ENCODE data around the gene WDR6. TPM values are rescaled to one million over a fixed set of nuclear protein-coding genes. Genes with fewer than 3 reads are reported as not detected.

The WDR6 gene
- total RNA-seq, 3 donors from 2014 or later = 147 to 163 (median 155) TPM

DNA sequence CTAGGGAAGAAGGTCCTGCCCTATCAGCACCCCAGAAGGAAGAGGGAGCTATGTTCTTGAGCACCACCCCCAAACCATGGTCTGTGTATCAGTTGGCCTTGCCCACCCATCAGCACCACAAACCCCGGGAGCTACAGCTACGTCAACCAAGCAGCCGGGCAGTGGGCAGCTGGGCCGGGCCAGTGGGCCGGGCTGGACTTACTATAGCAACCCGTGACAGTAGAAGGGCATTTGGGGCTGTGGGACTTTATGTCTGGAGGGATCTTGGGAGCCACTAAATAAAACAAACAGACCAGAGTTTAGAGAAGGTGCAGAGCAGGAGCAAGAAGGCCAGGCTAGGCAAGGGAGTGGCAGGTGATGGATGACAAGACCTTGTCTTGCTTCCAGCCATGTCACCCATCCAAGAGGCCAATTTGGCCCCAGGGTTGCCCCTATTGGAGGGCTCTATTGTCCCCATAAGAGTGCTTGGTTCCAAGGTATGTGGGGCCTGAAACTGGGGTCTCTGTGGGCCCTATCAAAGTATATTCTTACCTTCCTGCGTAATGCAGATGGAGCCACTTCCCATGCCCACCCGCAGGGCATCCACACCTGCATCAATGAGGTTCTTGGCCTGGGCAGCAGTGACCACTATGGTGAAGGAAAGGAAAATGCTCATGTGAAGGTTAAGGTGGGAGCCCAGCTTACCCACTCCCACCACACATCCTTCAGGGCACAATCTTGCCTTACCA, 18.8 kb downstream of the WDR6 start:
- no peak for DNase-seq
- no peak for ATAC-seq
- Mint-ChIP-seq H3K4me3 (peak overlapping the region; percentile 33), H3K4me1 (ENCODE audit: low read depth) (peaks cover 46% of the 10 kb centered on the region), H3K36me3 (ENCODE audit: insufficient read depth) (peaks cover 48% of the 10 kb centered on the region), H3K27me3 (ENCODE audit: low read depth) (no peaks in the 10 kb centered on the region), H3K9me3 (no peaks in the 10 kb centered on the region)

DNA sequence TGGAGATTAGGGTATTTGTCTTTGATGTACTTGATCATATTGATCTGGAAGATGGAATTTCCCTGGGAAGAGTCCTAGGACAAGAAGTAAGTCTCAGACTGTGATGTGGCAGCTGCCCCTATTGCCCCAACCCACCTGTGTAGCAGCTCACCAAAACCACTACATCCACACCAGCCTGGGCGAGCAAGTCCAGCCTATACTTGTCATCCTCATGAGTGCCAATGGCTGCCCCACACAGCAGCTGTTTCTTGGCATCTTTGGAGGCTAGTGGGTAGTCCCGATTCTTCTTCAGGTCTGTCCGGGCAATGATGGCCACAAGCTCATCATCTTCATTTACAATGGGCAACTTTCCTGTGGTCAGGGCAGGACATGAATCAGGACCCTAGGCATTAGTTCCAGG, 19.3 kb downstream of the WDR6 start:
- ATAC-seq = no peak
- peaks cover 52% of the 10 kb centered on the region for H3K36me3 Mint-ChIP-seq (ENCODE audit: insufficient read depth)
- H3K4me3 Mint-ChIP-seq = no peak overlapping the region
- no peaks in the 10 kb centered on the region for H3K9me3 Mint-ChIP-seq
- H3K4me1 Mint-ChIP-seq (ENCODE audit: low read depth) = peaks cover 44% of the 10 kb centered on the region
- H3K27me3 Mint-ChIP-seq (ENCODE audit: low read depth) = no peaks in the 10 kb centered on the region
- DNase-seq = no peak

DNA sequence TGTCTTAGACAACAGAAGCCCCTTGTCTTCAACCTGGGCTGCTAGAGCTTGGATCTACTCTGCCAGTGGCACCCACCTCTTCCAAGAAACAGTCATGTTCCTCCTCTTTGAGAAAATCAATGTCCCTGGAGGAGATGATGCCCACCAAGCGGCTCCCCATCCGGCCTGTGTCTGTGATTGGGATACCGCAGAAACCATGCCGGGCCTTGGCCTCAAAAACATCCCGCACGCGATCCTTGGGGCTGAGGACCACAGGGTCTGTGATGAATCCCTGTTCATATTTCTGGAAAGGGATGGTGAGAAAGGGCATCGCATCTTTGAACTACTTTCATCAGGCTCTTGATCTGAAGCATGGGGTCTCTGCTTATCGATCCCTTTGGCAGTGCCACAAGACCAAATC, 20.4 kb downstream of the WDR6 start:
- no peak for ATAC-seq
- no peaks in the 10 kb centered on the region for H3K9me3 Mint-ChIP-seq
- no peak for DNase-seq
- peaks cover 59% of the 10 kb centered on the region for H3K36me3 Mint-ChIP-seq (ENCODE audit: insufficient read depth)
- H3K27me3 Mint-ChIP-seq (ENCODE audit: low read depth) = no peaks in the 10 kb centered on the region
- peaks cover 44% of the 10 kb centered on the region for H3K4me1 Mint-ChIP-seq (ENCODE audit: low read depth)
- H3K4me3 Mint-ChIP-seq = peak overlapping the region; percentile 95

GRCh38 chr3:49028298-49028672, 21.1 kb downstream of the WDR6 start:
- ATAC-seq (no peak), DNase-seq (no peak)
- Mint-ChIP-seq H3K9me3 (no peaks in the 10 kb centered on the region), H3K4me3 (peak overlapping the region; percentile 95), H3K4me1 (ENCODE audit: low read depth) (peaks cover 38% of the 10 kb centered on the region), H3K27me3 (ENCODE audit: low read depth) (no peaks in the 10 kb centered on the region), H3K36me3 (ENCODE audit: insufficient read depth) (peaks cover 58% of the 10 kb centered on the region)

GRCh38 chr3:49028673-49029562, 21.7 kb downstream of the WDR6 start, which contains the start of gene IMPDH2:
IMPDH2 (minus strand) TSS chr3:49029398; CDS start chr3:49029350, 48 bp downstream.
- H3K27me3 Mint-ChIP-seq (ENCODE audit: low read depth) = no peaks in the 10 kb centered on the region
- no peaks in the 10 kb centered on the region for H3K9me3 Mint-ChIP-seq
- peaks cover 53% of the 10 kb centered on the region for H3K36me3 Mint-ChIP-seq (ENCODE audit: insufficient read depth)
- peak within 1 kb of the TSS; percentile 95 for H3K4me3 Mint-ChIP-seq
- DNase-seq (peak; percentile 94), ATAC-seq (peak; percentile 93 to 95)
- peaks cover 33% of the 10 kb centered on the region for H3K4me1 Mint-ChIP-seq (ENCODE audit: low read depth)

GRCh38 chr3:49029563-49029884, 22.3 kb downstream of the WDR6 start:
- H3K36me3 Mint-ChIP-seq (ENCODE audit: insufficient read depth) = peaks cover 47% of the 10 kb centered on the region
- no peaks in the 10 kb centered on the region for H3K9me3 Mint-ChIP-seq
- no peak for DNase-seq
- H3K4me3 Mint-ChIP-seq = peak overlapping the region; percentile 95
- no peak for ATAC-seq
- H3K27me3 Mint-ChIP-seq (ENCODE audit: low read depth) = no peaks in the 10 kb centered on the region
- peaks cover 31% of the 10 kb centered on the region for H3K4me1 Mint-ChIP-seq (ENCODE audit: low read depth)

- Mint-ChIP-seq H3K36me3 (ENCODE audit: insufficient read depth) (peaks cover 44% of the 10 kb centered on the region), H3K4me1 (ENCODE audit: low read depth) (peaks cover 30% of the 10 kb centered on the region), H3K27me3 (ENCODE audit: low read depth) (no peaks in the 10 kb centered on the region), H3K4me3 (no peak overlapping the region), H3K9me3 (no peaks in the 10 kb centered on the region)
- no peak for DNase-seq
- ATAC-seq = no peak
Observed at GRCh38 chr3:49030321-49030720, 23.1 kb downstream of the WDR6 start.

DNA sequence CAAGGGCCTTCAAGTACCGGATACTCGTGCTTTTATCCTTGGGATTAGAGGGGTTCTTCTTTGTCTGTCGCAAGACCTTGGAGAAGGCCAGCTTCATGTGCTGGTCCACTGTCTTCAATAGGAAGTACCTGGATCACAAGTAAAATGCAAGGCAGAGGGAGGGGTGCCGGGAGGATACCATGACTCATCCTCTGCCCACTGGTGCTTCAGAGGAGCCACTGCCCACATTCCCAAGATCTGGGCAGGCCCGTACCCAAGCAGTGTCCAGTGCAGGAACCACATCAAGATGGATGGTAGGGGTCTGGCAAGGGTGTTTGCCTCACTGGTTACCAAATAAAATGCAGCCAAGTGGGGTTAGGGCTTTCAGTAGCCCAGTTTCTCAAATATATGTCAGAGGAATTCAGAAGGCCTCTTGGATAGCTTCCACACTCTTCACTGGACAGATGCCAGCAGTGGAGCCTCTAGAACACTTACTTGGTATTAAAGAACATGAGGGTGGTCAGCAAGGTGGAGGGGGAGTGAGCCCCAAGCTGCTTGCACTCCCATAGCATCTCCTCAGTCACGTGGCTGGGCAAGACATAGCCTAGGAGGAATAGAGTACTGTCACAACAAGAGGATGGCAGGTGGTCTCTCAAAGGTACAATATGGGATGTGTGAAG, 25.6 kb downstream of the WDR6 start:
- Mint-ChIP-seq H3K27me3 (ENCODE audit: low read depth) (no peaks in the 10 kb centered on the region), H3K4me3 (no peak overlapping the region), H3K36me3 (ENCODE audit: insufficient read depth) (peaks cover 37% of the 10 kb centered on the region), H3K9me3 (no peaks in the 10 kb centered on the region), H3K4me1 (ENCODE audit: low read depth) (peaks cover 15% of the 10 kb centered on the region)
- no peak for ATAC-seq
- no peak for DNase-seq

- DNase-seq (no peak), ATAC-seq (no peak)
- H3K9me3 Mint-ChIP-seq = no peaks in the 10 kb centered on the region
- H3K27me3 Mint-ChIP-seq (ENCODE audit: low read depth) = no peaks in the 10 kb centered on the region
- H3K4me1 Mint-ChIP-seq (ENCODE audit: low read depth) = peaks cover under 1% of the 10 kb centered on the region
- no peak overlapping the region for H3K4me3 Mint-ChIP-seq
- H3K36me3 Mint-ChIP-seq (ENCODE audit: insufficient read depth) = peaks cover 26% of the 10 kb centered on the region
Observed at GRCh38 chr3:49034650-49035049, 27.5 kb downstream of the WDR6 start.

DNA sequence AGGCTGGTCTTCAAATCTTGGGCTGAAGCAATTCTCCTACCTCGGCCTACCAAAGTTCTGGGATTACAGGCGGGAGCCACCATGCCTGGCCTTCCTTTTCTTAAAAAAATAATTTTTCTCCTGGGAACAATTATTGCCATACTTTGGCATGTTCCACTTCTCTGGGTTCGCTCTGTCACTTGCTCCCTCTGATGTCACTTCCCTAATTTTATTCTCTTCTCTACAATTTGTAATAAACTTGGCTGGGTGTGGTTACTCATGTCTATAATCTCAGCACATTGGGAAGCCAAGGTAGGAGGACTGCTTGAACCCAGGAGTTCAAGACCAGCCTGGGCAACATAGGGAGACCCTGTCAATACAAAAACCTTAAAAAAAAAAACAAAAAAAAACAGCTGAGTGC, 28.1 kb downstream of the WDR6 start:
- no peak overlapping the region for H3K4me3 Mint-ChIP-seq
- no peaks in the 10 kb centered on the region for H3K4me1 Mint-ChIP-seq (ENCODE audit: low read depth)
- DNase-seq (no peak), ATAC-seq (no peak)
- H3K36me3 Mint-ChIP-seq (ENCODE audit: insufficient read depth) = peaks cover 30% of the 10 kb centered on the region
- no peaks in the 10 kb centered on the region for H3K27me3 Mint-ChIP-seq (ENCODE audit: low read depth)
- no peaks in the 10 kb centered on the region for H3K9me3 Mint-ChIP-seq

DNA sequence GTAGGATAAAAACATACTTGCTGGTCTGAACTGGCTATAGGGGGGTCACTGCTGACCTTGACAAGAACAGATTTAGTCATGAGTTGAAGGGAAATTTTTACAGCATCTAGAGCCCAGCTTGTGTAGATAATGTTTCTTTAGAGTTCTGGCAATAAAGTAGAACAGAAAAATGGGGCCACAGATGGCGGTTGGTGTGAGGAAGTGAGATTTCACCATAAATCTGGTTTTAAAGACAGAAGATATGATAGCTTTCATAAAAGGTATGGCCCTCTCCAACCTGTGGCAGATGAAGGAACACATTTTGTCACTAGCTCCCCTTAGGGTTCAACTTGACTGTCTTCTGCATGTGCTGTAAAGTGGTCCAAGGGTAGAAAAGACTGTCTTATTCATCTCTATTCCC, 46.4 kb downstream of the WDR6 start:
- H3K36me3 Mint-ChIP-seq (ENCODE audit: insufficient read depth) = peaks cover 29% of the 10 kb centered on the region

GRCh38 chr3:49054344-49054862, 47.2 kb downstream of the WDR6 start:
- peaks cover 14% of the 10 kb centered on the region for H3K4me1 Mint-ChIP-seq (ENCODE audit: low read depth)
- H3K36me3 Mint-ChIP-seq (ENCODE audit: insufficient read depth) = peaks cover 29% of the 10 kb centered on the region
- H3K27me3 Mint-ChIP-seq (ENCODE audit: low read depth) = no peaks in the 10 kb centered on the region

More for the DNA sequence above, 46.4 kb downstream of the WDR6 start:
- Mint-ChIP-seq H3K4me3 (no peak overlapping the region), H3K27me3 (ENCODE audit: low read depth) (no peaks in the 10 kb centered on the region), H3K4me1 (ENCODE audit: low read depth) (peaks cover 14% of the 10 kb centered on the region), H3K9me3 (no peaks in the 10 kb centered on the region)
- no peak for DNase-seq
- ATAC-seq = no peak

DNA sequence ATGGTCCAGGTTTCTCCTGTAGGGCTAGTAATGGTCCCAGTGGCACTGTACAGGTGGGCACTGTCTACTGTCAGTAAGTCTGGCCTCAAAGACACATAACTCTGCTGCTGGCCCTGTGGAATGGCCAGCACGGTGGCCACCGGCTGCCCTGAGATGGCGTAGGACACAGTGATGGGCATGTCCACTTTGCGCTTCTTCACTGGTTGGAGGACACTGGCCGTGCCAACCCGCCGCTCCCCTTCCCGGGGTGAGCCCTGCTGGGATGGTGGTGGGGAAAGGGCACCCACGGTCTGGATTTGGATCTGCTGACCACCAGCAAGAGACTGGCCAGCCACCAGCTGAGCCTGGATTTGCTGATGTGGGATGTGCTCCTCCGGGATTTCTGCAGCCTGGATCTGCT, 50.1 kb downstream of the WDR6 start:
- DNase-seq (no peak), ATAC-seq (no peak)
- Mint-ChIP-seq H3K9me3 (no peaks in the 10 kb centered on the region), H3K4me3 (no peak overlapping the region), H3K27me3 (ENCODE audit: low read depth) (no peaks in the 10 kb centered on the region), H3K4me1 (ENCODE audit: low read depth) (peaks cover 3% of the 10 kb centered on the region), H3K36me3 (ENCODE audit: insufficient read depth) (peaks cover 19% of the 10 kb centered on the region)

More at GRCh38 chr3:49054344-49054862, 47.2 kb downstream of the WDR6 start:
- ATAC-seq (no peak), DNase-seq (no peak)
- no peak overlapping the region for H3K4me3 Mint-ChIP-seq
- no peaks in the 10 kb centered on the region for H3K9me3 Mint-ChIP-seq

GRCh38 chr3:49058011-49058410, 50.8 kb downstream of the WDR6 start:
- Mint-ChIP-seq H3K9me3 (no peaks in the 10 kb centered on the region), H3K36me3 (ENCODE audit: insufficient read depth) (peaks cover 15% of the 10 kb centered on the region), H3K27me3 (ENCODE audit: low read depth) (no peaks in the 10 kb centered on the region), H3K4me3 (no peak overlapping the region), H3K4me1 (ENCODE audit: low read depth) (no peaks in the 10 kb centered on the region)
- ATAC-seq (no peak), DNase-seq (no peak)
